Stimulated activated CD8-positive, alpha-beta memory T cell treated with anti-CD3 and anti-CD28 coated beads, Interleukin-12 subunit alpha, Interleukin-12 subunit beta, amount 100 ng/mL, for 24 hours (primary cell): ENCODE measurements around the gene PGAP3.

ENCODE experiments used
- DNase-seq: peaks from one replicate; pipeline ENCODE4 v3.0.0-alpha.2; 2020; ENCODE audit errors: extremely low read depth

The PGAP3 gene

GRCh38 chr17:39696731-39697130 is 8.9 kb upstream of the PGAP3 start:
- DNase-seq = no peak

- DNase-seq = no peak
Observed at GRCh38 chr17:39695089-39695474, 7.2 kb upstream of the PGAP3 start.

GRCh38 chr17:39694593-39694992 is 6.7 kb upstream of the PGAP3 start:
- DNase-seq = no peak

GRCh38 chr17:39688945-39689344 is 1.1 kb upstream of the PGAP3 start:
- DNase-seq = no peak

DNA sequence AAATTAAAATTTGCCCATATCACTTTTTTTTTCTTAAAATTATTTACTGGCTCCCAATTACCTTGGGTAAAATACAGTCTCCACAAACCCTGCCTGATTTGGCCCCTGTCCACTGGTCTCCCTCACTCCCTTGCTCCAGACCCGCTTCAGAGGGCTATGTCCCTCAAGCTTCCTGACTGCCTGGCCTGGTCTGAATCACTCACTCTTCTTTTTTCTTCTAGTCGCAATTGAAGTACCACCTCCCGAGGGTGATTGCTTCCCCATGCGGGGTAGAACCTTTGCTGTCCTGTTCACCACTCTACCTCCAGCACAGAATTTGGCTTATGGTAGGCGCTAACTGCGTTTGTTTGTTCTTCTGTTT is 598 bp upstream of the PGAP3 start:
- no peak for DNase-seq

DNA sequence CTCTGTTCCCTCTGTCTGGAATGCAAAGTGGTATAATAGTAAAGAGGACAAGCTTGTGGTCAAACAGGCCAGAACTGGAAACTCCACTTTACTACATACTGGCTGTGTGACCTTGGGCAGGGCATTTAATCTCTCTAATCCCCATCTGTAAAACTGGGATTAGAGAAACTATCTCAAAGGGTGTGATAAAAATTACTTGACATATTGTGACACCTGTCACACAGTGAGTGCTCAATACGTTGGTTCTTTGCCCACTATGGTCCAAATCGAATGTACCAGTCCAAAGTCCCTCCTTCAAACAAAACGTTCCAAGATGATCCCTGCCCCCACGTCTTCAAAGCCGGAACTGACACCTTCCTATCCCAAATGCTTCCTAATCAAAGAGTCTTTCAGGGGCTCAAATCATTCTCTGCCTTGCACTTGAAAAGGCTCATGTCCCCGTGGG is 734 bp downstream of the PGAP3 start:
- DNase-seq = no peak

- no peak for DNase-seq
Observed at GRCh38 chr17:39684369-39685192, 3.3 kb downstream of the PGAP3 start.

GRCh38 chr17:39683295-39683939 is 4.4 kb downstream of the PGAP3 start:
- no peak for DNase-seq

DNA sequence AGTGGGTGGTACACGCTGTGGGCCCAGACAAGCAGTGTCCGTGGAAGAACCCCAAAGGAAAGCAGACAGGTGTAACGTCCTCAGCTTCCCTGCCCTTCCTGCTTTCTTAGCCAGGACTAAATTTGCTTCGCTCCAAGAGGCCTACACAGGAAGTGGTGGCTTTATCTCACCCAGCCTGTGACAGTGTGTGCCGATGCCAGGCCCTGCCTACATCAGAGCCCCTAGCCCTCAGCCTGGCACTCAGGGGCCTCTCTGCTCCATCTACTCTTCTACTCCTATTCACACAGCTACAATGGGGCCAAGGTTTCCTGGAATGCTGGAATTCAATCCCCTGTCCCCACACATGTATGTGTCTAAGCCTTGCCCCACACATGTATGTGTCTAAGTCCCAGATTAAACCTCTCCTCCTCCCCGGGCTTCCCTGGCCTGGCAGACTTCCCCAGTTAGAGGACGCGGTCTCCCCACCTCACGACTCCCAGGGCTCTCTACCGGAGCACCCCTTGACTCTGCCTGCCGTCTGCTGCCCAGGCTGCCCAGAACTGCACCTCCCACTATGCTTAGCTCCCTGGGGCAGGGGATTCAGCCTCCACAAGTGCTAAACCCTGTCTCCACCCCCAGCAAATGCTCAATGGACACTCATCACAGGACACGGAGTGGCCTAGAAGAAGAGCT is 8.2 kb downstream of the PGAP3 start:
- no peak for DNase-seq

DNA sequence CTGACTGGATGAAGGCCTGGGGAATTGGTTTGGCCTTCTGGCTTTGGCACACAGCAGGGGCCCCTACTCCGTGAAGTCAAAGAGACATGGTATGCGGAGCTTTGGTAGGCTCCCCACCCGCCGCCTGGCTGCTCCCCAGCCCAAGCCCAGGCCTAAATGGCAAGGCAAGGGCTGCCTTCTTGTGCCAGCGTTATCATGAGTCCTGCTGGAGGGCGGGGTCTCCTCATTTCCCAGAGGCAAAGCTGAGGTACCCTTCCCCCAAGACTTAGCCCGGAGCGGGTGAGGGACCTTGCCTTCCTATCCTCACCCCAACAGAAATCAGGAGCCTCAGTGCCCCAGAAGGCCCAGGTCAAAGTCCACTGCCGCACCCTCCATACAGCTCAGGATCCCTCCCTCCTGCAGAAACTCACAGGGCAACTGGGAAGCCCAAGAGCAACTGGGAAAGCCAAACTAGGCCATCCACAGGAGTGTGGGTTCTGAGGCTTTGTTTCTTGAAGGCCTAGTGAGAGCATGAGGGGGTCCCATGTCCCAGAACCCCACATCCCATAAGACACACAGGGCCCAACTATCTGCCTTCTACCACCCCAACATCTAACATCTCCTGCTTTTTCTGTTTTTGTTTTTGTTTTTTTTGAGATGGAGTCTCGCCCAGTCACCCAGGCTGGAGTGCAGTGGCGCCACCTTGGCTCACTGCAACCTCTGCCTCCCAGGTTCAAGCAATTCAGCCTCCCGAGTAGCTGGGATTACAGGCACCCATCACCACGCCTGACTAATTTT is 9.3 kb downstream of the PGAP3 start:
- DNase-seq = no peak

DNA sequence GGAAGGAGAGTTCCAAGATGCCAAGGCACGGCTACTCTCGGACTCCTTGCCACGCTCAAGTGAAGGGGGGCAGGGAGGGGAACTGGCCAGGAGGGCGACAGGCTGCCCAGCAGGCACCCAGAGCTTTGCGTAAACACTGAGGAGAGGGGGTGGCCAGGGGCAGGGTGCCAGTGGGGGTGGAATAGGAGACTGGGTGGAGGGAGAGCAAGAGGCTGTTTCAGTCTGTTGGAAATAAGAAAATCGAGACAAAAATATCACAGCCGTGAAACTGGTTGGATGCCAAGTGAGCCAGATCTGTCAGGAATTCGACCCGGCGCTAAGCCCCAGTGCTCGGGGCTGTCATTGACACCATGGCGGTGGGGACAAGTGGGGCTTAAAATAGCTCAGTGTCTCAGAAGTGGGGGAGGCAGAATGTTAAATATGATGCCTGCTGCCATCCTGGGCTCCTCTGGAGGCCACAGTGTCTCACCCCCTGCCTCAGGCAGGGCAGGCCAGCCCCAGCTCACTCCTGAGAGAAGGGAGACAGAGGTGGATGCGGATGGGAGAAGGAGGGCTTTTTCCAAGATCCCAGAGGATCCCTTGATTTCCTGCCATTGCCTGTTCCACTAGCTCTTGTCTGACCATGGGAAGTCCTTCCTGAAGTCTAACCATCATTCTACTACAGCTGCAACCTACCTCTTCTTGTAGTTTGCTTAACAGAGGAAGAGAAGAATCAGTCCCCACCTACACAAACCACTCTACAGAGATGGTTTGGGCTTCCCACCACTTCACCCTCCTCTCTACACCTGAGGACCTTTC is 10.1 kb downstream of the PGAP3 start:
- DNase-seq = no peak

GRCh38 chr17:39677072-39677471 is 10.8 kb downstream of the PGAP3 start:
- DNase-seq = no peak

DNA sequence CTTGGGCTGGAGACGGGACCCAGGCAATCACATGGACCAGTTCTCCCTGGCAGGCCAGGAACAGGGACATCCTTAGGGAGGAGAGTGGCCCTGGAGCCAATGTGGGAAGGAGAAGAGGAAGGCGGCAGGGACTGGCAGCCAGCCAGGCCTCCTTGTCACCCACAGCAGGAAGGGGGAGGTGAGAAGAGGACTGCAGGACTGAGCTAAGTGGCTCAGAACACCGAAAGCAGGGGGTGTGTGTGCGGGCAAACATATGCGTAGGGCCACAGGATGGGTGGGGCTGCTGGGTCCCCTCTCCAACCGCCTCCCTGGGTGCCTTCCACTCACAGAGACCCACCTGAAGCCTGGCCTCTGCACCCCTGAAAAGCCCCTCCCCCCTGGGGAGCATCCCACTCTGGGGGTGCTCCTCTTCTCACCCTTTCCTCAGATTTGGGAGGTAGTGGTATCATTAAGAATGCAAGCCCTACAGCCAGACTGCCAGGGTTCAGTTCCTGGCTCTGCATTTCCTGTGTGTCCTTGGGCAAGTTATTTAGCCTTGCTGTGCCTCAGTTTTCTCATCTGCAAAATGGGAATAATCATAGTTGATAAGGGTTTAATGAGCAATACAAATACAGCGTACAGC is 11.5 kb downstream of the PGAP3 start:
- no peak for DNase-seq

DNA sequence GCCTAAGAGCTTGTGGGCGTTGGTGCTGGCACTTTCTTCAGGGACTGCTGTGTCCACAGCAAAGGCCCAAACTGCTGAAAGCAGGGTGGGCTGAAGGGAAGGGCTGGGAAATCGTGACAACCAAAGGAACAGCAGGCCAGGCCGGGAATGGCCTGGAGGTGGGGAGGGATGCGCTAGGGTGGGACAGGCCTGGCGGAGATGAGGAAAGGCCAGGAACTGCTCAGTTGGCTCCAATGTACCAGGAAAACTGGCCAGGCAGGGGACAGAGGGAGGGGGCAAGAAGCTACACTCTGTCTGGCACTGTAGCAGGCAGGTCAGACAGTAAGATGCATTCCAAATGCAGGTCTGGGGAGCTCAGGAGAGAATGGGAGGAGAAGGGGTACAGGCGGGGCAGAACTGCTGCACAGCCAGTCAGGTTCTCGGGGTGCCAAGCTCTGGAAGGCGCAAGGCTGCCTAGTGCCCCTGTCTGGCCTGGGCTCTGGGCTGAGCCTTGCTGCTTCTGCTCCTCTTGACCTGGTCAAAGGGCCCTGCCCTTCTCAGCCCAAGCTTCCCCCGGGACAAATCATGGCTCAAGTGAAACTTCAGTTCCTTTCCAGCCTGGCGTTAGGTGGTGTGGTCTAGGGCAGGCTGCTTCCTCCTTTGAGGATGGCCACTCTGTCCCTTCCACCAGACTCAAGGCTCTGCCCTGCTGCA is 12.3 kb downstream of the PGAP3 start:
- DNase-seq = no peak

DNA sequence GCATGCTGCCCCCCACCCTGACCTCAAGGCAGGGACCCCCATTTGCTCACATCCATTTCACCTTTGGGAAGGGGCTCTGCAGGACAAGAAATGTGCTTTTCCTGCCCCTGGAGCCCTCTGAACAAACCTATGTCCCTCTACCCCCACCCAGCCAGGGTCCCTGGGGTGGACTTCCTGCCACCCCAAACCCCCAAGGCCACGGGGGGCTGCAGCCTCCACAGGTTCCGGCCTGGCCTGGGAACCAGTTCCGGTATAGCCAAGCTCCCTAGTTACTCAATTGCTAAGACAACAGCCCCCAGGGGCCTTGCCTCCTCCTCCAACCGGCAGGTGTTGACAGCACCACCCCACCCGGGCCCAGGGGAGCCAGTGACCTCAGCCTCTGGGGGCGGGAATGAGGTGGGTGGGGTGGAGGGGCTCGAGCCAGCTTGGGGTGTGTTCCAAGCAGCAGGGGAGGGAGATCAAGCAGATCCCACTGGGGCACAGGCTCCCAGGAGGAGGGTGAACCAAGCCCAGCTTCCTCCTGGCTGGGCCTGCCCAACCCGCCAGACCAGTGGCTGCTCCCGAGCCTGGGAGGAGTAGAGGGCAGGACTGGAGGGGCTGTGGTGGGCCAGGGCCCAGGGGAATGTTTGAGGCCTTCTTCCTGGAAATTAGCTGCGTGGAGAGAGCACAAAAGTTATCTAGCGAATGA is 13.0 kb downstream of the PGAP3 start:
- no peak for DNase-seq

DNA sequence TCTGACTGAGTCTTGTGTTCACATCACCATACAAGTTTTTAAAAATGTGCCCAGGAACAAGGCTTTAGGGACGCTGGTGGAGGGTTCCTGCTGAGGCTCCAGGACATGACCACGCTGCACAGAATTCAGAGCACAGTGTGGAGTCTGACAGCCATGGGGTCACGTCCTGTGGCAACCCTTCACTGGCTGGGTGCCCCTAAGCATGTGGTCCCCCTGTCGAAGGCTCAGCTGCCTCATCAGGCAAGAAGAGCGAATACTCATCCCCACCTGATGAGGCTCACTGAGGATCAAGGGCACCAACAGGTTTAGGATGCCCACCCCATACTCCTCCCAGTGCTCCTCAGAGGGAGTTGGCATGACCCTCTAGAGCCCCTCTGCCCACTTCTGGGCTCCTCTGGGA is 13.7 kb downstream of the PGAP3 start:
- no peak for DNase-seq

GRCh38 chr17:39673335-39674081 is 14.3 kb downstream of the PGAP3 start:
- DNase-seq = no peak

GRCh38 chr17:39672522-39673334 is 15.1 kb downstream of the PGAP3 start:
- no peak for DNase-seq
